22Rv1 (cell line): ENCODE results near the gene EYA2.

Experiments used
- ZFX ChIP-seq: fragments of 450-650 bp; IDR thresholded peaks from 2 replicates; pipeline ENCODE4 v1.6.1; 2017; ENCODE audit warnings: antibody characterized with exemption, borderline replicate concordance
- TF ChIP-seq, protein P1 (sequence below): fragments of 450-650 bp; IDR thresholded peaks from 2 replicates; pipeline ENCODE4 v1.5.1; 2017; ENCODE audit warnings: mild to moderate bottlenecking

- TF ChIP-seq, protein P1, sequence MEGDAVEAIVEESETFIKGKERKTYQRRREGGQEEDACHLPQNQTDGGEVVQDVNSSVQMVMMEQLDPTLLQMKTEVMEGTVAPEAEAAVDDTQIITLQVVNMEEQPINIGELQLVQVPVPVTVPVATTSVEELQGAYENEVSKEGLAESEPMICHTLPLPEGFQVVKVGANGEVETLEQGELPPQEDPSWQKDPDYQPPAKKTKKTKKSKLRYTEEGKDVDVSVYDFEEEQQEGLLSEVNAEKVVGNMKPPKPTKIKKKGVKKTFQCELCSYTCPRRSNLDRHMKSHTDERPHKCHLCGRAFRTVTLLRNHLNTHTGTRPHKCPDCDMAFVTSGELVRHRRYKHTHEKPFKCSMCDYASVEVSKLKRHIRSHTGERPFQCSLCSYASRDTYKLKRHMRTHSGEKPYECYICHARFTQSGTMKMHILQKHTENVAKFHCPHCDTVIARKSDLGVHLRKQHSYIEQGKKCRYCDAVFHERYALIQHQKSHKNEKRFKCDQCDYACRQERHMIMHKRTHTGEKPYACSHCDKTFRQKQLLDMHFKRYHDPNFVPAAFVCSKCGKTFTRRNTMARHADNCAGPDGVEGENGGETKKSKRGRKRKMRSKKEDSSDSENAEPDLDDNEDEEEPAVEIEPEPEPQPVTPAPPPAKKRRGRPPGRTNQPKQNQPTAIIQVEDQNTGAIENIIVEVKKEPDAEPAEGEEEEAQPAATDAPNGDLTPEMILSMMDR = no peak
- TF ChIP-seq ZFX = no peak
These were observed 40.2 kb downstream of the EYA2 start for GRCh38 chr20:46934746-46935287.
